ENCODE measurements around the gene GLYAT. TPM values are rescaled to one million over a fixed set of nuclear protein-coding genes. Genes with fewer than 3 reads are reported as not detected.

The GLYAT gene, protein sequence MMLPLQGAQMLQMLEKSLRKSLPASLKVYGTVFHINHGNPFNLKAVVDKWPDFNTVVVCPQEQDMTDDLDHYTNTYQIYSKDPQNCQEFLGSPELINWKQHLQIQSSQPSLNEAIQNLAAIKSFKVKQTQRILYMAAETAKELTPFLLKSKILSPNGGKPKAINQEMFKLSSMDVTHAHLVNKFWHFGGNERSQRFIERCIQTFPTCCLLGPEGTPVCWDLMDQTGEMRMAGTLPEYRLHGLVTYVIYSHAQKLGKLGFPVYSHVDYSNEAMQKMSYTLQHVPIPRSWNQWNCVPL
- not detected in 5 replicates for total RNA-seq (2022; extraction: Qiagen RNA extraction; ENCODE audit: low read depth)

DNA sequence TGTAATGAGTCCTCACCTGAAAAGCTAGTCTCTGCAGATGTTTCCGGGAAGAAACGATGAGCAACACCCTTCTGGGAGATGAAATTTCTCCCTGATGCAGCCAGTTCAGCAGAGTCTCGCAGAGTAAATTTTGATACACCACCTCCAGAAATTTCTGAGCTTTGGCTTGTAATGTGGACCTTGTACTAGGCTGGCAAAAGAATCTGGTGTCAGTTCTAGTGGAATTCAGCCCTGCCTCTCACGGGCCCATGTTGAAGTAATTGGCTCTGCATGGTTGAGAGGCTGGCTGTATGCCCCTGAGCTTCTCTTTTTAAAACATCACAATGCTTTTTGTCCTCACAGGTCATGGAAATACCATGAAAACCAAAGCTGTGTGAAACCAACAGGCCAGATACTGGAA, at the start of gene GLYAT:
Gene GLYAT (minus strand): TSS at position 125 of the 400 bp plus-strand sequence. CDS start 7,447 bp downstream, outside the sequence.

Other genes starting within 250 kb of the GLYAT start
- not detected in 5 replicates for gene OR5B21, start 223.8 kb downstream of the GLYAT start, total RNA-seq (2022; extraction: Qiagen RNA extraction; ENCODE audit: low read depth)
- 2.5 to 3.8 TPM (median 3.3 TPM) in 5 replicates for gene LPXN, start 156.1 kb downstream of the GLYAT start, total RNA-seq (2022; extraction: Qiagen RNA extraction; ENCODE audit: low read depth)
- gene ZFP91, start 152.9 kb downstream of the GLYAT start, total RNA-seq (2022; extraction: Qiagen RNA extraction; ENCODE audit: low read depth), result 38.5 to 52.4 TPM (median 41.7 TPM) in 5 replicates
- gene CNTF, start 109.3 kb downstream of the GLYAT start, total RNA-seq (2022; extraction: Qiagen RNA extraction; ENCODE audit: low read depth), result 1.2 to 2.0 TPM (median 1.4 TPM) in 5 replicates
- gene GLYATL2, start 112.8 kb upstream of the GLYAT start, total RNA-seq (2022; extraction: Qiagen RNA extraction; ENCODE audit: low read depth), result not detected in 5 replicates
- gene GLYATL1, start 207.5 kb upstream of the GLYAT start, total RNA-seq (2022; extraction: Qiagen RNA extraction; ENCODE audit: low read depth), result 0.19 to 0.28 TPM in 2 of 5 replicates, not detected in the others

Data from A549 treated with CpdA at 1 μM for 4 hours (cell line).